ENCODE results near the gene GSC2. TPM values are rescaled to one million over a fixed set of nuclear protein-coding genes. Genes with fewer than 3 reads are reported as not detected.

Gene GSC2
- total and polyA plus RNA-seq, 9 of the 15 experiments (the other 6 are each of a cell fraction or from before 2014, with no cell fraction given), result not detected

DNA sequence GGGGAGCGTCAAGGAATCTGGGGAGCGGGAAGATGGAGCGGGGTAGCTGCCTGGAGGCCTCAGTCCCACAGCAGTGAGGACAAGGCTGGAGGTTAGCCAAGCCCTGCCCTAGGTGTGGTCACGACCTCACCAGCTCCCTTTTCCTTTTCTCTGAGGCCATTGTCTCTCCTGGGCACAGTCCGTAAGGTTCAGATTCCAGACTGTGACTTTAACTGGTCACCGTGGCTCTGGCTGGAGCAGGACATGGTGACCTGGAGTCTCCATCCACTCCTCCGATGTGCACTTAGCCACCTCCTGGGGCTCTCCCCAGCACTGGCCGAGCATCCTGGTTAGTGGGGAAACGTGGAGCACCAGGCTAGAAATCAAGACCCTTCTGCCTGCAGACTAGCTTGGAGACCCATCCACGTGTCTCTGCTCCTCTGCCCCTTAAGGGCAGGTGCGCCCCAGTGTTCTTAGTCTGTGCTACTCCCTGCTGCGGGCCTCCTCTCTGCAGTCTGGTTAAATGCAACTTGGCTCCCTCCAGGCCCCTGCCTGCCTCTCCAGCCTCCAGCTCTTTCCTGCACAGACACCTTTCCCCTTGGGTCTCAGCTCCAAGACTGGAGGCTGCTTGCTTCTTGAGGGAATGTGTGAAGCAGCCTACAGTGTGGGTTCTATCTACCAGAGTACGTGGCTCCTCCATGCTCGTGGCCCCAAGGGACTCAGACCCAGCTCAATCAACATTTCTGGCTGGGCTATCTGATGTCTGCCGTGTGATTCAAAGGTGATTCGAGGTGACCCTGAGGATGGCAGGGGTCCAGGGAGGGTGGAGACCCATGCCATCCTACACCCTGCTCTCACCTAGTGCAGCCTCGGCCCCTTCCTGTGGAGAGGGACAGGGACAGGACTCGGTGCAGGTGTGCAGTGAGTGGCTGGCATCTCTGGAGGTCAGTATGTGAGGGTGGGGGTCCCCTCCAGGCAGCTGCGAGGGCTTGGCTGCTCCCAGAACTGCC, 23.2 kb upstream of the GSC2 start (continued):
- TF ChIP-seq ESRRA (IDR thresholded peaks at IDR 0.05; ENCODE audit: borderline replicate concordance, low read depth) (no peak), ZFP30 (CRISPR knock-in tag; IDR thresholded peaks at IDR 0.05; ENCODE audit: borderline replicate concordance) (no peak), POLR2AphosphoS5 (IDR thresholded peaks at IDR 0.05; ENCODE audit: control insufficient read depth, insufficient read depth, low read depth, low read length) (no peak), SP1 (CRISPR knock-in tag; IDR thresholded peaks at IDR 0.05) (no peak), CBFA2T3 (IDR thresholded peaks at IDR 0.05) (no peak), RB1 (IDR thresholded peaks at IDR 0.05; ENCODE audit: low read depth) (no peak), ZNF830 (CRISPR knock-in tag; IDR thresholded peaks at IDR 0.05) (no peak), CAMTA2 (CRISPR knock-in tag; conservative IDR thresholded peaks at IDR 0.05) (peak; percentile 66; the same call in 1 of the 2 replicates), KAT2B (IDR thresholded peaks at IDR 0.05; ENCODE audit: low read depth, low read length) (no peak), WHSC1 (IDR thresholded peaks at IDR 0.05; ENCODE audit: low read length) (peak; percentile 92), ZNF707 (CRISPR knock-in tag; conservative IDR thresholded peaks at IDR 0.05) (no peak), KLF10 (CRISPR knock-in tag; IDR thresholded peaks at IDR 0.05) (no peak), ZNF324 (CRISPR knock-in tag; IDR thresholded peaks at IDR 0.05) (no peak)
- TF ChIP-seq, protein P1, sequence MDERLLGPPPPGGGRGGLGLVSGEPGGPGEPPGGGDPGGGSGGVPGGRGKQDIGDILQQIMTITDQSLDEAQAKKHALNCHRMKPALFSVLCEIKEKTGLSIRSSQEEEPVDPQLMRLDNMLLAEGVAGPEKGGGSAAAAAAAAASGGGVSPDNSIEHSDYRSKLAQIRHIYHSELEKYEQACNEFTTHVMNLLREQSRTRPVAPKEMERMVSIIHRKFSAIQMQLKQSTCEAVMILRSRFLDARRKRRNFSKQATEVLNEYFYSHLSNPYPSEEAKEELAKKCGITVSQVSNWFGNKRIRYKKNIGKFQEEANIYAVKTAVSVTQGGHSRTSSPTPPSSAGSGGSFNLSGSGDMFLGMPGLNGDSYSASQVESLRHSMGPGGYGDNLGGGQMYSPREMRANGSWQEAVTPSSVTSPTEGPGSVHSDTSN (CRISPR knock-in tag; IDR thresholded peaks at IDR 0.05; ENCODE audit: low read depth), result no peak
- TF ChIP-seq, protein P1 (tag; conservative IDR thresholded peaks at IDR 0.05; ENCODE audit: low read depth), result no peak
- TF ChIP-seq, protein P2, sequence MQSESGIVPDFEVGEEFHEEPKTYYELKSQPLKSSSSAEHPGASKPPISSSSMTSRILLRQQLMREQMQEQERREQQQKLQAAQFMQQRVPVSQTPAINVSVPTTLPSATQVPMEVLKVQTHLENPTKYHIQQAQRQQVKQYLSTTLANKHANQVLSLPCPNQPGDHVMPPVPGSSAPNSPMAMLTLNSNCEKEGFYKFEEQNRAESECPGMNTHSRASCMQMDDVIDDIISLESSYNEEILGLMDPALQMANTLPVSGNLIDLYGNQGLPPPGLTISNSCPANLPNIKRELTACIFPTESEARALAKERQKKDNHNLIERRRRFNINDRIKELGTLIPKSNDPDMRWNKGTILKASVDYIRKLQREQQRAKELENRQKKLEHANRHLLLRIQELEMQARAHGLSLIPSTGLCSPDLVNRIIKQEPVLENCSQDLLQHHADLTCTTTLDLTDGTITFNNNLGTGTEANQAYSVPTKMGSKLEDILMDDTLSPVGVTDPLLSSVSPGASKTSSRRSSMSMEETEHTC (IDR thresholded peaks at IDR 0.05), result no peak

All from K562 (cell line).